Astrocyte of the spinal cord (primary cell): ENCODE data around the gene PCF11.

Experiments used
- DNase-seq: peaks from one replicate; pipeline ENCODE4 v3.0.0; 2011; ENCODE audit warnings: low read depth, low spot score
- H3K4me3 ChIP-seq: 2 replicates; pipeline ENCODE4 v1.5.1; 2011; ENCODE audit warnings: low read depth, mild to moderate bottlenecking, low read length, moderate library complexity
- CTCF ChIP-seq: IDR thresholded peaks from 2 replicates; pipeline ENCODE4 v1.5.1; 2012; ENCODE audit warnings: low read depth, mild to moderate bottlenecking, low read length, inconsistent platforms
- in situ Hi-C: cut with HindIII; loops from 2 replicates; pipeline ENCODE4 v1.10.0; 2017; ENCODE audit warnings: low sequenced_read_pairs

PCF11 gene

GRCh38 chr11:83118814-83119213, 38.1 kb upstream of the PCF11 start:
- DNase-seq, result no peak
- no peak for TF ChIP-seq CTCF
- in situ Hi-C loops, result no loop called here
- no peak overlapping the region for H3K4me3 ChIP-seq

- in situ Hi-C loops, result no loop called here
- no peak for TF ChIP-seq CTCF
These were observed 37.7 kb upstream of the PCF11 start for GRCh38 chr11:83119216-83119615.

GRCh38 chr11:83120327-83120726, 36.6 kb upstream of the PCF11 start:
- in situ Hi-C loops, result no loop called here
- no peak for DNase-seq
- no peak for TF ChIP-seq CTCF
- no peak overlapping the region for H3K4me3 ChIP-seq

More at GRCh38 chr11:83119216-83119615, 37.7 kb upstream of the PCF11 start:
- H3K4me3 ChIP-seq, result no peak overlapping the region
- DNase-seq, result no peak

GRCh38 chr11:83122050-83122449, 34.9 kb upstream of the PCF11 start:
- in situ Hi-C loops, result no loop called here
- no peak for DNase-seq
- no peak overlapping the region for H3K4me3 ChIP-seq
- no peak for TF ChIP-seq CTCF

- H3K4me3 ChIP-seq, result no peak overlapping the region
- TF ChIP-seq CTCF, result no peak
- in situ Hi-C loops, result no loop called here
These were observed 34.2 kb upstream of the PCF11 start for GRCh38 chr11:83122766-83123165.

GRCh38 chr11:83124636-83125424, 32.1 kb upstream of the PCF11 start:
- no peak for TF ChIP-seq CTCF
- H3K4me3 ChIP-seq, result no peak overlapping the region
- in situ Hi-C loops, result no loop called here
- DNase-seq, result no peak

More at GRCh38 chr11:83122766-83123165, 34.2 kb upstream of the PCF11 start:
- DNase-seq, result no peak
